H1 (cell line): ENCODE data around the gene CEACAM5. TPM values are rescaled to one million over a fixed set of nuclear protein-coding genes. Genes with fewer than 3 reads are reported as not detected.

ENCODE experiments used
- CTCF ChIA-PET: fragments of 300-600 bp; sonication (Branson Sonifier 250); formaldehyde crosslinking; loops from one replicate; lab custom pipeline; 2021; ENCODE audit not compliant: partially characterized antibody; lab: Charles Lee
- POLR2A ChIA-PET: fragments of 300-600 bp; sonication (Branson Sonifier 250); formaldehyde crosslinking; loops from one replicate; lab custom pipeline; 2021; ENCODE audit warnings: inconsistent platforms; ENCODE audit not compliant: partially characterized antibody; lab: Charles Lee
- DNase-seq, 2 experiments: peaks; one replicate each; pipeline versions ENCODE4 v3.0.0 to v3.0.0-alpha.2; 2010 to 2022; ENCODE audit warnings: low spot score in 2 of 2, low read depth in 1 of 2, mixed read lengths in 1 of 2
- FAIRE-seq: peaks from 2 replicates; lab custom pipeline; 2011; peaks lifted over from hg19 to GRCh38; lab: Jason Lieb, UNC
- H2AFZ ChIP-seq: 2 replicates; pipeline ENCODE4 v1.8.1; 2012; ENCODE audit warnings: low read length, inconsistent platforms
- H2AK5ac ChIP-seq: 2 replicates; pipeline ENCODE4 v1.6.1; 2013; ENCODE audit warnings: low read depth, low read length
- H2BK120ac ChIP-seq: replicated peaks from 2 replicates; pipeline ENCODE3; 2013; ENCODE audit warnings: low read depth, low read length, inconsistent platforms
- H2BK12ac ChIP-seq: 2 replicates; pipeline ENCODE4 v1.6.1; 2013; ENCODE audit warnings: low read depth, low read length
- H2BK15ac ChIP-seq: 2 replicates; pipeline ENCODE4 v1.6.1; 2013; ENCODE audit warnings: low read length
- H2BK20ac ChIP-seq: 2 replicates; pipeline ENCODE4 v1.6.1; 2013; ENCODE audit warnings: low read length
- H2BK5ac ChIP-seq: 2 replicates; pipeline ENCODE4 v1.6.1; 2013; ENCODE audit warnings: low read depth, low read length
- H3K14ac ChIP-seq: 2 replicates; pipeline ENCODE4 v1.6.1; 2013; ENCODE audit warnings: inconsistent platforms; ENCODE audit not compliant: insufficient read length
- H3K18ac ChIP-seq: 2 replicates; pipeline ENCODE4 v1.6.1; 2013; ENCODE audit warnings: low read length; ENCODE audit errors: extremely low read depth
- H3K23ac ChIP-seq: 2 replicates; pipeline ENCODE4 v1.6.1; 2013; ENCODE audit warnings: inconsistent platforms; ENCODE audit not compliant: insufficient read length
- H3K23me2 ChIP-seq: 2 replicates; pipeline ENCODE4 v1.6.1; 2013; ENCODE audit warnings: low read depth, low read length
- H3K27ac ChIP-seq: 2 replicates; pipeline ENCODE4 v1.6.1; 2011; ENCODE audit warnings: low read depth, low read length, inconsistent platforms
- H3K27me3 ChIP-seq, 4 experiments: replicated peaks in 1 of 4; 1 replicate in 1 of 4; 2 replicates in 3 of 4; pipeline versions ENCODE4 v1.6.1 to v1.8.1; 2011 to 2013; ENCODE audit warnings: low read length in 3 of 4, mild to moderate bottlenecking in 3 of 4, inconsistent platforms in 2 of 4, mixed read lengths in 2 of 4, moderate library complexity in 1 of 4; ENCODE audit not compliant: control insufficient read depth in 3 of 4, insufficient read depth in 3 of 4; ENCODE audit errors: extremely low read depth in 1 of 4
- H3K36me3 ChIP-seq, 4 experiments: 2 replicates each; pipeline versions ENCODE4 v1.6.1 to v1.8.1; 2011 to 2013; ENCODE audit warnings: mild to moderate bottlenecking in 4 of 4, low read length in 3 of 4, moderate library complexity in 2 of 4, control low read depth in 1 of 4, inconsistent platforms in 1 of 4; ENCODE audit not compliant: insufficient read depth in 4 of 4, control insufficient read depth in 2 of 4
- H3K4ac ChIP-seq: replicated peaks from 2 replicates; pipeline ENCODE3; 2013; ENCODE audit warnings: low read length, low read depth, mixed read lengths, inconsistent platforms; ENCODE audit not compliant: insufficient read length
- H3K4me1 ChIP-seq, 4 experiments: replicated peaks in 1 of 4; 1 replicate in 1 of 4; 2 replicates in 3 of 4; pipeline versions ENCODE4 v1.6.1 to v1.8.1; 2011 to 2013; ENCODE audit warnings: low read length in 3 of 4, inconsistent platforms in 2 of 4, mixed read lengths in 1 of 4; ENCODE audit not compliant: insufficient read depth in 4 of 4, control insufficient read depth in 3 of 4
- H3K4me2 ChIP-seq, 2 experiments: 2 replicates each; pipeline versions ENCODE4 v1.6.1 to v1.8.1; 2011 to 2013; ENCODE audit warnings: low read depth in 2 of 2, low read length in 2 of 2, control low read depth in 1 of 2, inconsistent platforms in 1 of 2, mild to moderate bottlenecking in 1 of 2; ENCODE audit not compliant: insufficient read depth in 1 of 2
- H3K4me3 ChIP-seq, 4 experiments: fragments of 200-600, 300-600 bp in 1 of 4; sonication (generic), shearing (Covaris generic), sonication (Bioruptor Twin) in 1 of 4; 2 replicates each; pipeline versions ENCODE4 v1.5.1 to v1.8.1; 2011 to 2016; ENCODE audit warnings: low read length in 4 of 4, low read depth in 3 of 4, control low read depth in 2 of 4, inconsistent platforms in 2 of 4, mild to moderate bottlenecking in 2 of 4, mixed read lengths in 1 of 4, moderate library complexity in 1 of 4; ENCODE audit not compliant: insufficient read depth in 2 of 4; ENCODE audit errors: extremely low read depth in 1 of 4
- H3K56ac ChIP-seq: replicated peaks from 2 replicates; pipeline ENCODE3; 2013; ENCODE audit warnings: low read depth, mild to moderate bottlenecking, mixed read lengths, low read length, inconsistent platforms; ENCODE audit not compliant: insufficient read length
- H3K79me1 ChIP-seq: 2 replicates; pipeline ENCODE4 v1.6.1; 2013; ENCODE audit warnings: low read depth, low read length, control low read depth
- H3K79me2 ChIP-seq, 2 experiments: 2 replicates each; pipeline versions ENCODE4 v1.6.1 to v1.8.1; 2012 to 2013; ENCODE audit warnings: low read length in 2 of 2, mild to moderate bottlenecking in 2 of 2, inconsistent platforms in 1 of 2; ENCODE audit not compliant: insufficient read depth in 2 of 2, control insufficient read depth in 1 of 2
- H3K9ac ChIP-seq, 4 experiments: replicated peaks in 1 of 4; 1 replicate in 1 of 4; 2 replicates in 3 of 4; pipeline versions ENCODE4 v1.6.1 to v1.8.1; 2011 to 2013; ENCODE audit warnings: low read depth in 3 of 4, low read length in 3 of 4, control low read depth in 2 of 4, mild to moderate bottlenecking in 2 of 4, moderate library complexity in 2 of 4, inconsistent platforms in 1 of 4; ENCODE audit errors: extremely low read depth in 1 of 4
- H3K9me3 ChIP-seq, 2 experiments: 2 replicates each; pipeline versions ENCODE4 v1.6.1 to v1.8.1; 2012 to 2013; ENCODE audit warnings: mild to moderate bottlenecking in 2 of 2, moderate library complexity in 2 of 2, control low read depth in 1 of 2, inconsistent platforms in 1 of 2, low read depth in 1 of 2, low read length in 1 of 2, mixed read lengths in 1 of 2; ENCODE audit not compliant: insufficient read depth in 2 of 2
- H4K20me1 ChIP-seq, 2 experiments: replicated peaks in 1 of 2; 2 replicates each; pipeline versions ENCODE3 to v1.8.1; 2011 to 2013; ENCODE audit warnings: inconsistent platforms in 2 of 2, low read length in 2 of 2, mild to moderate bottlenecking in 1 of 2; ENCODE audit not compliant: insufficient read depth in 2 of 2, control insufficient read depth in 1 of 2
- H4K5ac ChIP-seq: 2 replicates; pipeline ENCODE4 v1.6.1; 2013; ENCODE audit warnings: low read length, low read depth, mixed read lengths, inconsistent platforms; ENCODE audit not compliant: insufficient read length
- H4K8ac ChIP-seq: 2 replicates; pipeline ENCODE4 v1.8.0; 2013; ENCODE audit warnings: mild to moderate bottlenecking, moderate library complexity, low read length, inconsistent platforms; ENCODE audit not compliant: insufficient read depth; ENCODE audit errors: extremely low read depth
- H4K91ac ChIP-seq: replicated peaks from 2 replicates; pipeline ENCODE3; 2013; ENCODE audit warnings: low read length, mixed read lengths, inconsistent platforms; ENCODE audit not compliant: insufficient read length
- ASH2L ChIP-seq: fragments of 200-600, 300-600 bp; sonication (generic); IDR thresholded peaks from one replicate; pipeline ENCODE4 v1.7.1; 2017; ENCODE audit warnings: low read length
- BRCA1 ChIP-seq: IDR thresholded peaks from 2 replicates; pipeline ENCODE4 v1.6.1; 2012; ENCODE audit warnings: low read depth, low read length, improper control_type of control experiment
- CTBP2 ChIP-seq: IDR thresholded peaks from 2 replicates; pipeline ENCODE4 v1.7.0; 2011; ENCODE audit warnings: borderline replicate concordance, mild to moderate bottlenecking, moderate library complexity, mixed read lengths, low read length; ENCODE audit not compliant: insufficient read depth, insufficient read length
- EGR1 ChIP-seq: IDR thresholded peaks from 2 replicates; pipeline ENCODE4 v1.6.1; 2011; ENCODE audit warnings: low read depth, low read length, borderline replicate concordance
- HDAC6 ChIP-seq: IDR thresholded peaks from one replicate; pipeline ENCODE4 v1.7.1; 2012; ENCODE audit warnings: low read depth, mild to moderate bottlenecking, inconsistent platforms, low read length, moderate library complexity
- JUND ChIP-seq: IDR thresholded peaks from 2 replicates; pipeline ENCODE4 v1.6.1; 2011; ENCODE audit warnings: mild to moderate bottlenecking, improper control_type of control experiment, low read length
- KDM5A ChIP-seq: fragments of 200-600 bp; IDR thresholded peaks from 2 replicates; pipeline ENCODE4 v1.7.1; 2012; ENCODE audit warnings: mild to moderate bottlenecking, low read length, inconsistent platforms, mixed read lengths
- PHF8 ChIP-seq: fragments of 200-600 bp; sonication (generic); conservative IDR thresholded peaks from 2 replicates; pipeline ENCODE4 v1.7.1; 2012; ENCODE audit warnings: low read depth, mild to moderate bottlenecking, inconsistent platforms, low read length, moderate library complexity
- POU5F1 ChIP-seq: IDR thresholded peaks from 2 replicates; pipeline ENCODE4 v1.6.1; 2011; ENCODE audit warnings: low read depth, mild to moderate bottlenecking, low read length, moderate library complexity
- RAD21 ChIP-seq, 2 experiments: IDR thresholded peaks in 1 of 2; conservative IDR thresholded peaks in 1 of 2; 2 replicates each; pipeline ENCODE4 v1.6.1; 2011; ENCODE audit warnings: low read depth in 2 of 2, low read length in 2 of 2, improper control_type of control experiment in 1 of 2, inconsistent platforms in 1 of 2, mild to moderate bottlenecking in 1 of 2, moderate library complexity in 1 of 2
- RNF2 ChIP-seq: fragments of 200-900, 300-1000 bp; sonication (generic); IDR thresholded peaks from 2 replicates; pipeline ENCODE4 v1.7.1; 2016; ENCODE audit warnings: borderline replicate concordance, low read depth, mild to moderate bottlenecking, antibody characterized with exemption, low read length; ENCODE audit not compliant: poor library complexity, severe bottlenecking; ENCODE audit errors: missing control alignments
- SP2 ChIP-seq: IDR thresholded peaks from 2 replicates; pipeline ENCODE4 v1.6.1; 2012; ENCODE audit warnings: mild to moderate bottlenecking, low read length, inconsistent platforms
- TBP ChIP-seq: IDR thresholded peaks from 2 replicates; pipeline ENCODE4 v1.6.1; 2011; ENCODE audit warnings: low read depth, low read length, improper control_type of control experiment
- WGBS, 2 experiments: shearing (Covaris generic) in 1 of 2; methylation state at CpG; one replicate each; pipeline versions ENCODE4 v1.1.6 to v1.1.7; 2013 to 2015; ENCODE audit warnings: low lambda C conversion rate in 2 of 2, mixed read lengths in 2 of 2, inconsistent platforms in 1 of 2, low coverage in 1 of 2, missing lambda C conversion rate in 1 of 2; ENCODE audit not compliant: insufficient replicate concordance in 2 of 2, insufficient coverage in 1 of 2, insufficient read length in 1 of 2; ENCODE audit errors: extremely low coverage in 1 of 2, missing lambda C conversion rate in 1 of 2; 5-methylcytosine and 5-hydroxymethylcytosine counted together
- polyA plus RNA-seq, 7 experiments: library from polyadenylated mRNA; depleted of rRNA in 3 of 7; stranded (reverse) in 5 of 7; unstranded in 2 of 7; fragments of >200 nt in 5 of 7; fragments of 200-250 nt in 2 of 7; gene quantifications; 1 replicate in 5 of 7; 2 replicates in 1 of 7; 4 replicates in 1 of 7; pipeline versions ENCODE4 v1.2.1 to v1.2.3, GENCODE V29; 2011 to 2013; ENCODE audit warnings: missing spikeins in 2 of 7, mixed read lengths in 2 of 7
- total RNA-seq: library from RNA; stranded (reverse); fragmentation: NEBNext Ultra II Directional; extraction: Animal tissue kit (Norgen Biotek cat#: 25700); gene quantifications from 2 replicates; pipeline ENCODE4 v1.2.1, GENCODE V29; 2021
- TF ChIP-seq, protein P1 (sequence below): IDR thresholded peaks from 2 replicates; pipeline ENCODE4 v1.6.1; 2012; ENCODE audit warnings: inconsistent platforms

The CEACAM5 gene
- total and polyA plus RNA-seq, 2 of the 8 experiments (the other 6 are each of a cell fraction or from before 2014, with no cell fraction given) = not detected

DNA sequence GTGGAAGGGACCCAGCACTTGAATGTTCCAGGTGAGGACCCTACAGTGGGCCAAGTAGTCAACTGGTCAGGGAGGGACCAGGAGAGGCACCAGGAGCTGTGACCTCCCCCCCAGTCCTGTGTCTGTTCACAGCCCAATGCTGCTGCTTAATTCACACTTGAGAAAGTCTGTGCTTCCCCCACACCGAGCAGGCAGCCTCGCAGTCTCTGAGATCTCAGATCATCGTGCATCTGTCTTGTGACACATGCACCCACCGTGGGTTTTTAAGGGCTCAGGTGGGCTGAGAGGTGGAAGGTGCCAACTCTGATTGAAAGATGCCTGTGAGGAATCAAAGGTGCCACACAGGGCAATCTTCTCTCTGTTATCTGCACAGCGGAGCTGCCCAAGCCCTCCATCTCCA is 6.2 kb downstream of the CEACAM5 start:
- Histone ChIP-seq H3K56ac (no peak overlapping the region), H3K18ac (no peak overlapping the region), H3K4me1 (no peaks in the 10 kb centered on the region), H3K79me1 (no peaks in the 10 kb centered on the region), H2BK5ac (no peak overlapping the region), H4K20me1 (no peaks in the 10 kb centered on the region), H2BK15ac (no peak overlapping the region), H2AFZ (no peak overlapping the region), H3K9me3 (peaks cover 75 to 93% of the 10 kb centered on the region in 2 experiments), H3K4ac (no peak overlapping the region), H3K27ac (no peak overlapping the region), H2BK120ac (no peak overlapping the region), H3K9ac (no peak overlapping the region), H3K23ac (no peak overlapping the region), H4K5ac (no peak overlapping the region), H3K79me2 (no peaks in the 10 kb centered on the region), H2AK5ac (no peak overlapping the region), H3K27me3 (no peaks in the 10 kb centered on the region), H3K4me2 (no peak overlapping the region), H4K91ac (no peak overlapping the region), H2BK12ac (no peak overlapping the region), H3K4me3 (no peak overlapping the region), H3K36me3 (no peaks in the 10 kb centered on the region), H3K14ac (no peak overlapping the region), H3K23me2 (no peaks in the 10 kb centered on the region), H4K8ac (no peak overlapping the region), H2BK20ac (no peak overlapping the region)
- 89% methylated on average over 4 of the region's 5 CpGs; no CpG with 5 or more reads in 1 of the 2 experiments for WGBS, 2 experiments
- DNase-seq = no peak
- no peak for FAIRE-seq
- CTCF ChIA-PET = interaction anchor here (1.0 to 1.1 kb wide), 2 partner anchors 23 to 151 kb away, joined by 3 read pairs; no protein-coding TSS in a partner anchor
- POLR2A ChIA-PET = no interaction called here
- TF ChIP-seq EGR1 (no peak), KDM5A (no peak), RNF2 (no peak), PHF8 (no peak), TBP (no peak), ASH2L (no peak), POU5F1 (no peak), RAD21 (IDR thresholded peaks at IDR 0.05 in 1 of 2, conservative IDR thresholded peaks at IDR 0.05 in 1 of 2; ENCODE audit: low read depth in 2 of 2, low read length in 2 of 2) (no peak), HDAC6 (no peak), BRCA1 (no peak), SP2 (no peak), CTBP2 (no peak), JUND (no peak)
- TF ChIP-seq, protein P1, sequence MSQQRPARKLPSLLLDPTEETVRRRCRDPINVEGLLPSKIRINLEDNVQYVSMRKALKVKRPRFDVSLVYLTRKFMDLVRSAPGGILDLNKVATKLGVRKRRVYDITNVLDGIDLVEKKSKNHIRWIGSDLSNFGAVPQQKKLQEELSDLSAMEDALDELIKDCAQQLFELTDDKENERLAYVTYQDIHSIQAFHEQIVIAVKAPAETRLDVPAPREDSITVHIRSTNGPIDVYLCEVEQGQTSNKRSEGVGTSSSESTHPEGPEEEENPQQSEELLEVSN = no peak
